MM.1S (cell line): ENCODE results near the gene MFSD2B.

Experiments
- DNase-seq: peaks from one replicate; pipeline ENCODE4 v3.0.0-alpha.2; 2015
- H2AFZ ChIP-seq: fragments of 300-600 bp; sonication (generic); 2 replicates; pipeline ENCODE4 v1.6.0; 2016; ENCODE audit warnings: antibody characterized with exemption, low read length
- H3F3A ChIP-seq: fragments of 300-600 bp; sonication (generic); 2 replicates; pipeline ENCODE4 v1.6.1; 2016; ENCODE audit warnings: mild to moderate bottlenecking, antibody characterized with exemption, low read length, moderate library complexity, mixed read lengths; ENCODE audit not compliant: insufficient read depth
- H3K27ac ChIP-seq: fragments of 300-600 bp; sonication (generic); 2 replicates; pipeline ENCODE4 v1.5.1; 2016; ENCODE audit warnings: mild to moderate bottlenecking, low read length
- H3K27me3 ChIP-seq: fragments of 300-600 bp; sonication (generic); replicated peaks from 2 replicates; pipeline ENCODE4 v1.6.0; 2016; ENCODE audit warnings: low read length; ENCODE audit not compliant: insufficient read depth
- H3K36me3 ChIP-seq: fragments of 300-600 bp; sonication (generic); replicated peaks from 2 replicates; pipeline ENCODE4 v1.6.1; 2016; ENCODE audit warnings: mild to moderate bottlenecking, low read length, mixed read lengths; ENCODE audit not compliant: insufficient read depth
- H3K4me1 ChIP-seq: fragments of 300-600 bp; sonication (generic); 2 replicates; pipeline ENCODE4 v1.6.1; 2016; ENCODE audit warnings: low read length, mixed read lengths
- H3K4me2 ChIP-seq: fragments of 300-600 bp; sonication (generic); 2 replicates; pipeline ENCODE4 v1.6.0; 2016; ENCODE audit warnings: low read depth, low read length
- H3K4me3 ChIP-seq: fragments of 300-600 bp; sonication (generic); 2 replicates; pipeline ENCODE4 v1.5.1; 2016; ENCODE audit warnings: low read length, mixed read lengths
- H3K79me2 ChIP-seq: fragments of 300-600 bp; sonication (generic); 2 replicates; pipeline ENCODE4 v1.6.1; 2016; ENCODE audit warnings: mixed run types, low read length, mixed read lengths
- H3K9ac ChIP-seq: fragments of 300-600 bp; sonication (generic); 2 replicates; pipeline ENCODE4 v1.6.1; 2016; ENCODE audit warnings: low read length, mixed read lengths
- H3K9me2 ChIP-seq: fragments of 300-600 bp; sonication (generic); replicated peaks from 2 replicates; pipeline ENCODE4 v1.6.1; 2016; ENCODE audit warnings: mild to moderate bottlenecking, low read length, mixed read lengths; ENCODE audit not compliant: insufficient read depth
- H3K9me3 ChIP-seq: fragments of 300-600 bp; sonication (generic); replicated peaks from 2 replicates; pipeline ENCODE4 v1.6.1; 2016; ENCODE audit warnings: mild to moderate bottlenecking, low read length, mixed read lengths; ENCODE audit not compliant: insufficient read depth
- H4K20me1 ChIP-seq: fragments of 300-600 bp; sonication (generic); 2 replicates; pipeline ENCODE4 v1.6.1; 2016; ENCODE audit warnings: mild to moderate bottlenecking, low read length, moderate library complexity, mixed read lengths; ENCODE audit not compliant: insufficient read depth
- EZH2 ChIP-seq: fragments of 300-600 bp; sonication (generic); optimal IDR thresholded peaks from 2 replicates; pipeline ENCODE3; 2017; ENCODE audit warnings: low read depth, mild to moderate bottlenecking, antibody characterized with exemption, low read length, mixed read lengths
- EZH2phosphoT487 ChIP-seq: fragments of 300-600 bp; sonication (generic); IDR thresholded peaks from 2 replicates; pipeline ENCODE4 v1.6.1; 2018; ENCODE audit warnings: antibody characterized with exemption, low read length
- TF ChIP-seq, protein P1 (sequence below): fragments of 300-600 bp; sonication (generic); IDR thresholded peaks from 2 replicates; pipeline ENCODE4 v1.5.1; 2016; ENCODE audit warnings: antibody characterized with exemption, low read length, mixed read lengths

The MFSD2B gene

DNA sequence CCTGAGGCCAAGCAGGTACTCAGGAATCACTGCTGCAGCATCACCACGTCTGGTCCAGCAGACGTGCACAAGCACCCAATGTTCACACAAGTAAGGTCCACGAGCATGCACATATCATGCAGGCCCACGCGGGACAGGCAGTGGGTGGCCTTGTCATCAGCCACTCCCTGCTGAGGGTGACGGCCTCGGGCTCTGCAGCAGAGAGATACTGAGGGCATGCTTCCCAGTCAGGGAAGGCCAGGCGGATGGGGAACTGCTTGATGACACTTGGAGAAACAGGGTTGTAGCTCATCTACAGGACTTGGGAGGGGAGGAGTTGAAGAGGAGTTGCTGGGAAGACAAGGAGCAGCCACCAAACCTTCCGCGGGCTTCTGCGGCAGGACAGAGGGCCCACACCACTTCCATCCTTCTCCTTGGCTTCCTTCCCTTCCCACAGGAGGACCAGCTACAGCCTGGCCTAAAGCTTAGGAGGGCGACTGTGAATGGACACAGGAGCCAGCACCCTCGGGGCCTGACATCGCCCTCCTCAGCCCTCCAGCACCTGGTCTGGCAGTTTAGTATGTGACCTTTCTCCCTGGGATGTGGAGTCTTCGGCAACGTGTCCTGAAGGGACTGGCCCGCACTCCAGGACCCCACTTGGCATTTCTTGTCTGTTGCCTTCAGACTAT, 15.2 kb downstream of the MFSD2B start:
- H3K4me1 ChIP-seq, result no peaks in the 10 kb centered on the region
- H3K27ac ChIP-seq, result no peak overlapping the region
- no peaks in the 10 kb centered on the region for H3F3A ChIP-seq
- H3K4me3 ChIP-seq, result no peak overlapping the region
- no peaks in the 10 kb centered on the region for H3K9me2 ChIP-seq
- no peaks in the 10 kb centered on the region for H3K79me2 ChIP-seq
- TF ChIP-seq EZH2, result no peak
- no peak for TF ChIP-seq EZH2phosphoT487
- TF ChIP-seq, protein P1, sequence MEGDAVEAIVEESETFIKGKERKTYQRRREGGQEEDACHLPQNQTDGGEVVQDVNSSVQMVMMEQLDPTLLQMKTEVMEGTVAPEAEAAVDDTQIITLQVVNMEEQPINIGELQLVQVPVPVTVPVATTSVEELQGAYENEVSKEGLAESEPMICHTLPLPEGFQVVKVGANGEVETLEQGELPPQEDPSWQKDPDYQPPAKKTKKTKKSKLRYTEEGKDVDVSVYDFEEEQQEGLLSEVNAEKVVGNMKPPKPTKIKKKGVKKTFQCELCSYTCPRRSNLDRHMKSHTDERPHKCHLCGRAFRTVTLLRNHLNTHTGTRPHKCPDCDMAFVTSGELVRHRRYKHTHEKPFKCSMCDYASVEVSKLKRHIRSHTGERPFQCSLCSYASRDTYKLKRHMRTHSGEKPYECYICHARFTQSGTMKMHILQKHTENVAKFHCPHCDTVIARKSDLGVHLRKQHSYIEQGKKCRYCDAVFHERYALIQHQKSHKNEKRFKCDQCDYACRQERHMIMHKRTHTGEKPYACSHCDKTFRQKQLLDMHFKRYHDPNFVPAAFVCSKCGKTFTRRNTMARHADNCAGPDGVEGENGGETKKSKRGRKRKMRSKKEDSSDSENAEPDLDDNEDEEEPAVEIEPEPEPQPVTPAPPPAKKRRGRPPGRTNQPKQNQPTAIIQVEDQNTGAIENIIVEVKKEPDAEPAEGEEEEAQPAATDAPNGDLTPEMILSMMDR, result no peak
- no peak overlapping the region for H3K4me2 ChIP-seq
- DNase-seq, result no peak
- H2AFZ ChIP-seq, result no peak overlapping the region
- H3K9ac ChIP-seq, result no peak overlapping the region
- no peaks in the 10 kb centered on the region for H3K27me3 ChIP-seq
- H3K9me3 ChIP-seq, result no peaks in the 10 kb centered on the region
- no peaks in the 10 kb centered on the region for H3K36me3 ChIP-seq
- no peaks in the 10 kb centered on the region for H4K20me1 ChIP-seq

- no peak for DNase-seq
- no peaks in the 10 kb centered on the region for H3K36me3 ChIP-seq
- H3K4me3 ChIP-seq, result no peak overlapping the region
- no peaks in the 10 kb centered on the region for H3F3A ChIP-seq
- H4K20me1 ChIP-seq, result no peaks in the 10 kb centered on the region
- no peaks in the 10 kb centered on the region for H3K4me1 ChIP-seq
- no peaks in the 10 kb centered on the region for H3K9me2 ChIP-seq
- no peak overlapping the region for H3K4me2 ChIP-seq
- TF ChIP-seq, protein P1, result no peak
- TF ChIP-seq EZH2 (no peak), EZH2phosphoT487 (no peak)
- H3K9ac ChIP-seq, result no peak overlapping the region
- no peak overlapping the region for H2AFZ ChIP-seq
- no peaks in the 10 kb centered on the region for H3K27me3 ChIP-seq
- H3K27ac ChIP-seq, result no peak overlapping the region
- no peaks in the 10 kb centered on the region for H3K9me3 ChIP-seq
- no peaks in the 10 kb centered on the region for H3K79me2 ChIP-seq
These were observed 16.3 kb downstream of the MFSD2B start for GRCh38 chr2:24026233-24026632.

GRCh38 chr2:24038786-24039499, 29.1 kb downstream of the MFSD2B start:
- no peaks in the 10 kb centered on the region for H3K27me3 ChIP-seq
- no peak overlapping the region for H3K27ac ChIP-seq
- no peak overlapping the region for H2AFZ ChIP-seq
- no peak for DNase-seq
- H3K4me2 ChIP-seq, result no peak overlapping the region
- H3K36me3 ChIP-seq, result no peaks in the 10 kb centered on the region
- TF ChIP-seq EZH2 (no peak), EZH2phosphoT487 (no peak)
- TF ChIP-seq, protein P1, result no peak
- H3K9ac ChIP-seq, result no peak overlapping the region
- no peaks in the 10 kb centered on the region for H3K9me3 ChIP-seq
- H3K4me1 ChIP-seq, result no peaks in the 10 kb centered on the region
- no peaks in the 10 kb centered on the region for H3F3A ChIP-seq
- no peak overlapping the region for H3K4me3 ChIP-seq
- no peaks in the 10 kb centered on the region for H3K9me2 ChIP-seq
- no peaks in the 10 kb centered on the region for H4K20me1 ChIP-seq
- no peaks in the 10 kb centered on the region for H3K79me2 ChIP-seq
